Neural crest cell (in vitro differentiated cells): ENCODE results near the gene RC3H1. TPM values are rescaled to one million over a fixed set of nuclear protein-coding genes. Genes with fewer than 3 reads are reported as not detected.
"Not testable (repeated sequence)": the region's sequence is repeated elsewhere in the genome, so short reads cannot be mapped to it uniquely, and the experiment has no call there.

ENCODE experiments used
- DNase-seq: peaks from one replicate; pipeline ENCODE4 v3.0.0; 2021; ENCODE audit warnings: low read depth, mixed read lengths, low spot score
- H3K27ac Mint-ChIP-seq: one replicate; pipeline ENCODE4 v1.8.0; 2021; ENCODE audit warnings: mild to moderate bottlenecking, mixed read lengths; ENCODE audit not compliant: unreplicated experiment
- H3K27me3 Mint-ChIP-seq: 2 replicates; pipeline ENCODE4 v1.8.0; 2021; ENCODE audit warnings: low read depth, mild to moderate bottlenecking, mixed read lengths
- H3K36me3 Mint-ChIP-seq: 2 replicates; pipeline ENCODE4 v1.8.0; 2021; ENCODE audit warnings: low read depth, mild to moderate bottlenecking, mixed read lengths
- H3K4me1 Mint-ChIP-seq: 2 replicates; pipeline ENCODE4 v1.8.0; 2021; ENCODE audit warnings: mixed read lengths
- H3K4me3 Mint-ChIP-seq: one replicate; pipeline ENCODE4 v1.8.0; 2021; ENCODE audit warnings: mild to moderate bottlenecking, mixed read lengths
- H3K9me3 Mint-ChIP-seq: 2 replicates; pipeline ENCODE4 v1.8.0; 2021; ENCODE audit warnings: mixed read lengths
- CTCF ChIP-seq: fragments of 200-600 bp; sonication (generic); conservative IDR thresholded peaks from 2 replicates; pipeline ENCODE4 v1.5.0; 2021; ENCODE audit warnings: antibody characterized with exemption, mild to moderate bottlenecking
- total RNA-seq: library from RNA; stranded (reverse); gene quantifications from 2 replicates; pipeline ENCODE4 v1.2.1, GENCODE V29; 2021

Gene RC3H1
- total RNA-seq, 1 donor from 2014 or later = 35.2 TPM

- no peak for DNase-seq
- H3K9me3 Mint-ChIP-seq = peaks cover 2% of the 10 kb centered on the region
- H3K27ac Mint-ChIP-seq = no peak overlapping the region
- peaks cover 16% of the 10 kb centered on the region for H3K4me1 Mint-ChIP-seq
- H3K27me3 Mint-ChIP-seq = no peaks in the 10 kb centered on the region
- H3K4me3 Mint-ChIP-seq = no peak overlapping the region
- TF ChIP-seq CTCF = no peak
- H3K36me3 Mint-ChIP-seq = no peaks in the 10 kb centered on the region
Observed at GRCh38 chr1:174053826-174054225, 31.7 kb upstream of the RC3H1 start.

- Mint-ChIP-seq H3K4me1 (peaks cover 16% of the 10 kb centered on the region), H3K9me3 (peaks cover 2% of the 10 kb centered on the region), H3K27ac (no peak overlapping the region), H3K4me3 (no peak overlapping the region), H3K27me3 (no peaks in the 10 kb centered on the region), H3K36me3 (no peaks in the 10 kb centered on the region)
- DNase-seq = no peak
- TF ChIP-seq CTCF = no peak
Observed at GRCh38 chr1:174052621-174053020, 30.5 kb upstream of the RC3H1 start.

- Mint-ChIP-seq H3K4me3 (no peak overlapping the region), H3K27ac (peak overlapping the region; percentile 95), H3K4me1 (peaks cover 16% of the 10 kb centered on the region), H3K36me3 (no peaks in the 10 kb centered on the region), H3K9me3 (peaks cover 2% of the 10 kb centered on the region), H3K27me3 (no peaks in the 10 kb centered on the region)
- DNase-seq = peak; percentile 9
- TF ChIP-seq CTCF = no peak
Observed at GRCh38 chr1:174051956-174052355, 29.8 kb upstream of the RC3H1 start.

GRCh38 chr1:174049514-174049913 lies 27.4 kb upstream of the RC3H1 start:
- Mint-ChIP-seq H3K9me3 (no peaks in the 10 kb centered on the region), H3K27ac (no peak overlapping the region), H3K27me3 (no peaks in the 10 kb centered on the region), H3K4me3 (no peak overlapping the region), H3K36me3 (no peaks in the 10 kb centered on the region), H3K4me1 (peaks cover 16% of the 10 kb centered on the region)
- no peak for TF ChIP-seq CTCF
- no peak for DNase-seq

- DNase-seq = no peak
- H3K36me3 Mint-ChIP-seq = no peaks in the 10 kb centered on the region
- no peaks in the 10 kb centered on the region for H3K4me1 Mint-ChIP-seq
- no peak for TF ChIP-seq CTCF
- H3K9me3 Mint-ChIP-seq = no peaks in the 10 kb centered on the region
- H3K27ac Mint-ChIP-seq = no peak overlapping the region
- H3K27me3 Mint-ChIP-seq = no peaks in the 10 kb centered on the region
- no peak overlapping the region for H3K4me3 Mint-ChIP-seq
Observed at GRCh38 chr1:174044418-174045222, 22.5 kb upstream of the RC3H1 start.

- not testable (repeated sequence) for H3K36me3 Mint-ChIP-seq, DNase-seq, H3K4me1 Mint-ChIP-seq, H3K4me3 Mint-ChIP-seq, H3K27me3 Mint-ChIP-seq, H3K9me3 Mint-ChIP-seq
- H3K27ac Mint-ChIP-seq = peak overlapping the region; percentile 78
Observed at GRCh38 chr1:174042509-174042908, 20.4 kb upstream of the RC3H1 start.
